GM12801 (cell line): ENCODE results near the gene IPO5.

Experiments used
- CTCF ChIP-seq: IDR thresholded peaks from one replicate; pipeline ENCODE4 v1.5.1; 2011; ENCODE audit warnings: control low read depth; ENCODE audit not compliant: insufficient read length; ENCODE audit errors: extremely low read depth

IPO5 gene

GRCh38 chr13:97953376-97953970 is at the start of gene IPO5:
IPO5 (plus strand) TSS chr13:97953675; CDS start chr13:97976697, 23,022 bp downstream.
- no peak for TF ChIP-seq CTCF

GRCh38 chr13:97904059-97904458 is 49.4 kb upstream of the IPO5 start:
- TF ChIP-seq CTCF: no peak

DNA sequence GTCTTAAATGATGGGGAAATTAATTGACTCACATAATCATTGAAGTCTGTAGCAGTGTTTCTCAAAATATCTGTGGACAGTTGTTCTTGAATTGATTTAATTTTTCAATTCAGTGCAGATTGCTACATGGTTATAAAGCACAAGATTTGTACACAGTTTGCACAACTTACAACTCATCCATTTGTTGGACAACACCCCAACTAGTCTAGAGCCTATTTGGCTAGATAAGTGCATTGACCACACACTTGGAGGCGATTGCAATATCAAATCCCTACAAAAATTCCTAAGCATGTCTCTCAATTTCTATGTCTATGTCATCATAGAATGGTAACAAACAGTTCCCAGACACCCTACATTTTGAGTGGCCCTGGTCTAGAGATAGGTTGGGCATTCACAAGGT is 48.0 kb upstream of the IPO5 start:
- no peak for TF ChIP-seq CTCF

DNA sequence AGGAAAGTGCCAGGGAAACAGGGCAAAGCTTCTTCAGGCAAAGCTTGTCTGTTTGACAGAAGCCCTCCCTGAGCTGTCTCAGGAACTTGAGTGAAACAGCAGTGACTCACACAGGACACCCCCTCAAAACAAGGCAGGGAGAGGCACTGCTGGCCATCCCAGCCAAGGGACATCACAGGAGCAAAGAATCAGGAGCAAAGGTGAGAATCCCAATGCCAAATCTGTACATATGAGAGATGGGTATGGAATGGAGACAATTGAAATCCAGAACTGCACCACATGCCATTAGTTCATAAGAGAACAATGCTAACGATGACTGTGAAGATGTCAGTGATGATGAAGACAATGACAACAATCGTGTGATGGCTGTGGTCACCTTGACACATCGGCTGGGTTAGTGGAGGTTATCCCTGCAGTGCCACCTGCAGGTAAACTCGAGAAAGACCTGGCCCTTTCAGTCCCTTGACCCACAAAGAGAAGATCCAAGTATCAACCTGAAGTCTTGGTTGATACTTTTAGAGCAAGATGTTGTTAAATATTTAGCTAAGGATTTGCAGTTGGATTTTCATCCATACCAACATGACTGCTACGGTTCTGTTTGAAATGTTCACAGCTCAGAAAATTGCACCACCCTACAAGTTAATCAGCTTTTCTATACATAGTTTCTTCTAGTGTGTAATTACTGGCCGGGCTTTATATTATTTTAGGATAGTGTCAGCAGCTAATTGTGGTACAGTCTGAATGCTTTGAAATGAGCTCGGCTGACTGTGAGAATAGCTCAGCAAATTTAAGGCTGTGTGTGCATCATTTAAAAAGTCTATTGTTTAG is 42.0 kb upstream of the IPO5 start:
- TF ChIP-seq CTCF: no peak

DNA sequence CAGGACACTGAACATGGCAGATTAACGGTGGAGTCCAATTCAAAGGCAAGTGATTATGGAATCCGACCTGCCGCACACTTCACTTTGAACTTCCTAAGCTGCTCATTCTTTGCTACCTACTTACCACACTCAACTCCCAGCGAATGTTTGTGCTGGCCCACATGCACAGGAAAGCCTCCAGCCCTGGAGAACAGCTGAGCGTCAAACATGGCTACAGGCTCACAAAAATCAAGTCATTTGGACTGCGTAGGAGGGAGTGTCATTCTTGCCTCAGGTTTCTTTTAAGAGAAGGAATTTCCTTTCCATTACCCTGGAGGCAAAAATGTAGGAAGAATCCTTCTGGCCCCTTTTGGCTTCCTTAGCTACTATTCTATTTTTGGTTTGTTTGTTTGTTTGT is 41.3 kb upstream of the IPO5 start:
- TF ChIP-seq CTCF: no peak

- no peak for TF ChIP-seq CTCF
Observed at GRCh38 chr13:97913206-97913605, 40.3 kb upstream of the IPO5 start.

- no peak for TF ChIP-seq CTCF
Observed at GRCh38 chr13:97914540-97914939, 38.9 kb upstream of the IPO5 start.
